NB4 (cell line): ENCODE measurements around the gene ROR2.

Experiments used
- CTCF ChIP-seq: IDR thresholded peaks from one replicate; pipeline ENCODE4 v1.5.1; 2012; ENCODE audit warnings: low read depth, low read length
- MYC ChIP-seq: IDR thresholded peaks from 2 replicates; pipeline ENCODE4 v1.6.1; 2011; ENCODE audit warnings: low read depth, low read length

GRCh38 chr9:91985692-91986091, 35.7 kb upstream of the ROR2 start:
- TF ChIP-seq CTCF: no peak
- no peak for TF ChIP-seq MYC
